GM19099 (cell line): ENCODE measurements around the gene CDC42EP1.

ENCODE experiments used
- POLR2A ChIP-seq: IDR thresholded peaks from 3 replicates; pipeline ENCODE4 v1.6.1; 2011; ENCODE audit warnings: low read depth; ENCODE audit not compliant: insufficient read length; ENCODE audit errors: extremely low read depth

Gene CDC42EP1

GRCh38 chr22:37610480-37611129 is 50.3 kb downstream of the CDC42EP1 start:
- TF ChIP-seq POLR2A, result no peak

- no peak for TF ChIP-seq POLR2A
Measured at GRCh38 chr22:37611207-37611606, 50.9 kb downstream of the CDC42EP1 start.

- no peak for TF ChIP-seq POLR2A
Measured at GRCh38 chr22:37616201-37617083, 56.2 kb downstream of the CDC42EP1 start.

- no peak for TF ChIP-seq POLR2A
Measured at GRCh38 chr22:37617431-37617830, 57.2 kb downstream of the CDC42EP1 start.

- TF ChIP-seq POLR2A, result no peak
Measured at GRCh38 chr22:37618072-37618656, 57.9 kb downstream of the CDC42EP1 start.

- TF ChIP-seq POLR2A, result no peak
Measured at GRCh38 chr22:37618674-37619073, 58.4 kb downstream of the CDC42EP1 start.
